ENCODE measurements around the gene HSD11B1L.
"Not testable (repeated sequence)": the region's sequence is repeated elsewhere in the genome, so short reads cannot be mapped to it uniquely, and the experiment has no call there.

The HSD11B1L gene

GRCh38 chr19:5703819-5704818 is 23.3 kb downstream of the HSD11B1L start:
- DNase-seq = no peak

- no peak for DNase-seq
These were observed 24.7 kb downstream of the HSD11B1L start for GRCh38 chr19:5705552-5705951.

GRCh38 chr19:5706876-5707573 is 26.2 kb downstream of the HSD11B1L start:
- no peak for DNase-seq

- no peak for DNase-seq
These were observed 27.0 kb downstream of the HSD11B1L start for GRCh38 chr19:5707576-5708575.

DNA sequence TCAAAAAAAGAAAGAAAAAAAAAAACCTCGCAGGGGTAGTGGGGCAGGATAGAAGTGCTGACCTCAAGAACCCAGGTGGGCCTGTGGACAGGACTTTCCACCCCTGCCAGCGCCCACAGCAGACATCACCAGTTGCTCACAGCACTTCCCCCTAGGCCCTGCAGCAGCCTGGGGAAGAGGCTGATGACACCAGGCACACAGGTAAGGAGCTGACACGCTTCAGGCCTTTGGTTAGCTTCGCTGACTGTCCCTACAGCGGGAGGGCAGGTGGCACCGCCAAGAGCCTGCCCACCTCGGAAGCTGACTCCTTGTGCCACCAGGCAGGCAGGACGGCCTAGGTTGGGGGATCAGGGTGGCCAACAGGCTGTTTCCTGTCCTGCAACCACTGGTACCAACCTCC is 30.2 kb downstream of the HSD11B1L start:
- no peak for DNase-seq

DNA sequence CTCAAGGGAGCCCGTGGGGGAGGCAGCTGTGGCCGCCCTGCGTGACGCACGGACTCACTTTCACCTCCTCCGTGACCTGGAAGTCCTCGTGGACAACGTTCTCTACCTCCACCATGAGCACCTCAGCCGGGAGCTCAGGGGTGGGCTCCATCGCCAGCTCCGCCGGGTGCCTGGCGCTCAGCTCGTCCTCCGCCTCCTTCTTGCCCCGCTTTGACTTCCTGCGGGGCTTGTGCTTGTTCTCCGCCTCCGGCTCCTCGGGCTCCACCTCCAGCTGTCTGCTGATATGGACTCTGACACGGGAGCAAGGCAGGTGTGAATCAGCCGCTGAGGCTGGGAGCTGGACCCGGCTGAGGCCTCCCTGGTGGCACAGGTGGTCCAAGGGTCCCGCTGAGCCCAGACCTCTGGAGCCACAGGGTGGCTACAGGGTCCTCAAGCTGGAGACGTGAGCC is 30.9 kb downstream of the HSD11B1L start:
- DNase-seq = no peak

DNA sequence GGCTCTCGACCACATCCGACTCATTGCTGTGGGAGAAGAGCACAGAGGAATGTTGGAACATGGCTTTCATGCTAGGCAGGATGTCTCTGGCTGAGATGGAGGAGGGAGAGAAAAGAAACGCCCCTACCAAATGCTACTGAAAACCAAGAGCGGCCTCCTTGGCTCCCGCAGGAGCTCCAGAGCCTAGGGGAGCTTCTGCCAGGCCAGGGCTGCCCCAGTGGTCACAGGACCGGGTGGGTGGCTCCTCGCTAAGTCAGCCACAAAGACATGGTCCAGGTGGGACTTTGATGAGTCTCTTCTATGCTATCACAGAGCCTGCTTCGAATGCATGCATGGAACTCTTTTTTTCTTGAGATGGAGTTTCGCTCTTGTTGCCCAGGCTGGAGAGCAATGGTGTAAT is 32.4 kb downstream of the HSD11B1L start:
- DNase-seq = no peak

DNA sequence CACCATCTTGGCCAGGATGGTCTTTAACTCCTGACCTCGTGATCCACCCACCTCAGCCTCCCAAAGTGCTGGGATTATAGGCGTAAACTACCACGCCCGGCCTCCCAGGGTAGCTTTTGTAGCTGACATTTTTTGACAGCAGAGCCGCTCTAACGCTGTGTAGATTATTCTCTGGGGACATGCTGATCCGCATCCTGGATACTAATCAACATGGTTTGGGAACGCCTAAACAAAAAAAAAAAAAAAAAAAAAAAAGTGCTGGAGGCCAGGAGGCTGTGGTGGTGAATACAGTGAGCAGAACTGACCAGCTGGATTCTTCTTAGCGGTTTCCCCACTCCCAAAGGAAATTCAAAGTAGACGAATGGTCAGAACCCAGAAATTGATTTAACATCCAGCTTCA is 34.0 kb downstream of the HSD11B1L start:
- DNase-seq = no peak

GRCh38 chr19:5717215-5717935 is 36.5 kb downstream of the HSD11B1L start:
- no peak for DNase-seq

- no peak for DNase-seq
These were observed 37.3 kb downstream of the HSD11B1L start for GRCh38 chr19:5718037-5718578.

- DNase-seq = no peak
These were observed 37.9 kb downstream of the HSD11B1L start for GRCh38 chr19:5718579-5719273.

DNA sequence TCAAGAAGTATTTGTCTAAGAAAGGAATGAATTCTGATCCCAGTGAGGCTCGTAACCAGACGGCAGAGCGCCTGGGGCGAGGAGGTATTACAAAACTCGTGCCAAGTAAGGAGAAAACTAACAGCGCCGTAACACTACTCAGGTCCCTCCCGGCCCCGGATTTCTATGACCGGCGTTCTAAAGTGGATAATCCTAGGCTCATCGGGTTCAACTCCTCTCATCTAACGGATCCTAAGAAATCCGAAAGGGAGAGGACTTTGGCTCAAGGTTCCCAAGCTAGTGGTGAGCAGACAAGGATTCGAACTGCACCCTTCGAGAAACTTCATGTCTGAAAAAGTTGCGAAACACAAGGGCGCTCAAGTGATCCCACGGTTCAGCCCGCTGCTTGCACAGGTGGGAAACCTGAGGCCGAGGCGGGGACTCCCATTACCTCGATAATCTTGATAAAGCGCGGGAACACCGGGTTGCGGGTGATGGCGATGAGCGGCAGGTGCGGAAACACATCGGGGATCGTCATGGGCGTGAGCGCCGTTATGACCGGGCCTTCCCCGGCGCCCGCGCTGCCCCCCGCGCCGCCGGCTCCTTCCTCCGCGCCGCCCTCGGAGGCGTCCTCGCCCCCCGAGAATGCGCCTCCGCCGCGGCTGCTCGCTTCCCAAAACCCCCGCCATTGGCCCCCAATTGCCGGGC is 38.6 kb downstream of the HSD11B1L start:
- no peak for DNase-seq

DNA sequence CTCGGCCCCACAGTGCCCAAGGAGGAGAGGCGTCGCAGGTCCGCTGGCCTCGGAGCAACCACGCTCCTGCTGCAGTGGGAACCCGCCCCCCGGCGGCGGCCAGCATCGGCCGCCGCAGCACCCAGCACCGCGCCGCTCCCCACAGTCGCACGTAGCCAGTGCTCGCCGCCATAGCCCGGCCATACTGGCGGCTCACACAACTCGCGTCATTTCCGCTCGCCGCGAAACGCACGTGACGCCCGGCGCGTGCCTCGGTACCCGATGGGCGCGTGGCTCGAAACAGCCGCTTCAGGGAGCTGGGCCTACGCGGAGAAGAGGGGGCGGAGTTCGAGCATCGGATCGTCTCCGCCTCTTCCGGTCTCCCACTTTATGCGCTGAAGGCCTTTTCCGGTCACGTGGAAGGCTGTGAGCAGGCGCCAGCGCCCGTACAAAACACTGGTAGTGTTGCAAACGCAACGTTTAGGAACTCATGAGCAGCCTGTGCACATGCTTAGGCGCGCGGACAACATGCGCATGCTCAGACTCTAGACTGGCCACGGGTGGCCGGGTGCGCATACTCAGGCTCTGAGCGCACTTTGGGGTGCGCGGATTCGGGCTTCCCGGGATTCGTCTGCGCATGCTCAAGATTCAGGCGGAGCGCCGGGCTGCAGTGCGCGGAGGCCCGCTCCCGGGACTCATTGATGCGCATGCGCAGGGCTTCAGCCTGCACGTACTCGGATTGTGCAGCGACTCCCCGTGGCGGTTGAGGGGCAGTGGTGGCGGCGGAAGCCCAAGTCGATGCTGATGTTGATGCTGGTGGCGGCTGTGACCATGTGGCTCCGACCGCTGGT is 39.3 kb downstream of the HSD11B1L start, which contains the start of the genes CATSPERD and LONP1:
CATSPERD (plus strand) TSS at position 677 of the 830 bp plus-strand sequence; CDS start at position 778, 101 bp downstream.
LONP1 (minus strand) TSS at position 186 of the 830 bp plus-strand sequence; CDS start at position 172, 14 bp downstream.
- peak; percentile 99 for DNase-seq

DNA sequence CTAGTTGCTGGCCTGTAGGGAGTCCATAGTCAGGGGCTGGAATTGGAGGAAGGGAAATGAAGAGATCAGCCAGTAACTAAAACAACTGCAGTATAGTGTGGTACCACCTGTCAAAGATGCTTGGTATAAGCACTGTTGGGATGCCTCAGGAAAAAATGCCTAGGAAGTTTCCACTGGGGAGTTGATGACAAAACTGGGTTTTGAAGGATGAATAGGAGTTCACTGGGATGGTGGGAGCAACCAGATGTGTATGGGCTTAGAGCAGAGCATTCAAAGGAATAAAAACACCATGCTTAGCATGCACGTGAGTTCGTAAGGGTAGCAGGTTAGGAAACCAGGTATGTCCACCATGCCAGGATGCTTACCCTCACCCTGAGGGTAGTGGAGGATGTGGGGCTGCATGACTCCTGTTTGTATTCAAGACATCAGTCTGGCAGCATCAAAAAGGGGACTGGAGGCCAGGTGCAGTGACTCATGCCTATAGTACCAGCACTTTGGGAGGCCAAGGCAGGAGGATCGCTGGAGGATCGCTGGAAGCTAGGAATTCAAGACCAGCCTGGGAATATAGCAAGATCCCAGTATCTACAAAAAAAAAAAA is 46.7 kb downstream of the HSD11B1L start:
- no peak for DNase-seq

GRCh38 chr19:5733172-5733571 is 52.3 kb downstream of the HSD11B1L start:
- not testable (repeated sequence) for DNase-seq
